Stimulated activated CD4-positive, alpha-beta T cell treated with anti-CD3 and anti-CD28 coated beads, Interleukin-15, amount 100 ng/mL, for 24 hours (primary cell): Measurements from ENCODE around the gene KCTD2.
"Not testable (repeated sequence)": the region's sequence is repeated elsewhere in the genome, so short reads cannot be mapped to it uniquely, and the experiment has no call there.

Experiments
- DNase-seq: peaks from one replicate; pipeline ENCODE4 v3.0.0-alpha.2; 2020

The KCTD2 gene

GRCh38 chr17:75046407-75047289 is at the start of gene KCTD2, which contains the start of gene ATP5PD:
TSS of gene KCTD2 (plus strand) at chr17:75047225. CDS start at chr17:75047251, 26 bp downstream.
TSS of gene ATP5PD (minus strand) at chr17:75046969. CDS start at chr17:75042650, 4,319 bp downstream.
- DNase-seq: peak; percentile 98

- DNase-seq: no peak
Observed at GRCh38 chr17:74998783-74999182, 48.2 kb upstream of the KCTD2 start.

GRCh38 chr17:74999523-74999922 is 47.5 kb upstream of the KCTD2 start:
- no peak for DNase-seq

GRCh38 chr17:75001915-75002843 is 44.8 kb upstream of the KCTD2 start:
- DNase-seq: no peak

GRCh38 chr17:75003070-75003956 is 43.7 kb upstream of the KCTD2 start:
- no peak for DNase-seq

GRCh38 chr17:75003957-75004355 is 43.1 kb upstream of the KCTD2 start:
- no peak for DNase-seq

GRCh38 chr17:75004371-75004770 is 42.7 kb upstream of the KCTD2 start:
- DNase-seq: no peak

GRCh38 chr17:75005291-75005690 is 41.7 kb upstream of the KCTD2 start:
- DNase-seq: no peak

GRCh38 chr17:75006084-75006483 is 40.9 kb upstream of the KCTD2 start:
- not testable (repeated sequence) for DNase-seq

- no peak for DNase-seq
Observed at GRCh38 chr17:75006653-75007052, 40.4 kb upstream of the KCTD2 start.

GRCh38 chr17:75008373-75008772 is 38.7 kb upstream of the KCTD2 start:
- DNase-seq: no peak

- DNase-seq: no peak
Observed at GRCh38 chr17:75009139-75009724, 37.8 kb upstream of the KCTD2 start.

GRCh38 chr17:75010683-75011400 is 36.2 kb upstream of the KCTD2 start:
- DNase-seq: peak; percentile 22

GRCh38 chr17:75011401-75012095 is 35.5 kb upstream of the KCTD2 start:
- no peak for DNase-seq

- DNase-seq: no peak
Observed at GRCh38 chr17:75012096-75012345, 35.0 kb upstream of the KCTD2 start.

- peak; percentile 88 for DNase-seq
Observed at GRCh38 chr17:75012346-75013091, 34.5 kb upstream of the KCTD2 start, which contains the start of gene MRPL58. TSS of gene MRPL58 (plus strand) at chr17:75012670. CDS start at chr17:75012687, 17 bp downstream.

GRCh38 chr17:75013092-75013559 is 33.9 kb upstream of the KCTD2 start:
- no peak for DNase-seq

GRCh38 chr17:75019146-75019545 is 27.9 kb upstream of the KCTD2 start:
- DNase-seq: no peak

- no peak for DNase-seq
Observed at GRCh38 chr17:75019710-75020109, 27.3 kb upstream of the KCTD2 start.
